ENCODE measurements around the gene ZBTB1. TPM values are rescaled to one million over a fixed set of nuclear protein-coding genes. Genes with fewer than 3 reads are reported as not detected.

The ZBTB1 gene
- total RNA-seq, 1 experiment from 2014 or later = 29.4 TPM

DNA sequence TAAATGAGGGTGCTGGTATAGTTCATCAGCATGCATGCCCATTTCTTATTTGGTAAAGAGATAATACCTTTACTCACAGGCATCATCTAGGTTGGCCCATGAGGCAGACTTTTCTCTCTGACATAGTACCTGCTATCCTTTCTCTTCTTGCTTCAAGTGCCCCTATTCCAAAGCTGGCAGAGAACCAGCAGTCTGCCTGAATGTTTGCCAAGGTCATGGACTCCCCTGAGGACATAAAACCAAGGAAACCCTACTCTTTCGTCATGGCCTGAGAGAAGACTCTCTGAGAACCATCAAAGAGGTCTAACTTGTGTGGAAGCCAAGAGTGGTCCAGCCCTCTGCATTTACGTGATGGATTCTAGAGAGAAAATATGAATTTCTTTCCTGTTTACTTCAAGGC lies 57.1 kb downstream of the ZBTB1 start:
- H3K36me3 Mint-ChIP-seq (ENCODE audit: insufficient read depth, unreplicated experiment) = no peaks in the 10 kb centered on the region
- no peak overlapping the region for H3K27ac Mint-ChIP-seq (ENCODE audit: unreplicated experiment)
- intact Hi-C loops (cut with micrococcal nuclease; ENCODE audit: unreplicated experiment) = no loop called here
- H3K4me1 Mint-ChIP-seq (ENCODE audit: low read depth, unreplicated experiment) = no peaks in the 10 kb centered on the region
- H3K4me3 Mint-ChIP-seq (ENCODE audit: low read depth, unreplicated experiment) = no peak overlapping the region
- no peaks in the 10 kb centered on the region for H3K27me3 Mint-ChIP-seq (ENCODE audit: unreplicated experiment)
- no peaks in the 10 kb centered on the region for H3K9me3 Mint-ChIP-seq (ENCODE audit: low read depth, unreplicated experiment)
- CTCF ChIA-PET = no interaction called here
- DNase-seq = no peak
- BruUV-seq (replicated peaks) = no TSS peak
- TF ChIP-seq, protein P1, sequence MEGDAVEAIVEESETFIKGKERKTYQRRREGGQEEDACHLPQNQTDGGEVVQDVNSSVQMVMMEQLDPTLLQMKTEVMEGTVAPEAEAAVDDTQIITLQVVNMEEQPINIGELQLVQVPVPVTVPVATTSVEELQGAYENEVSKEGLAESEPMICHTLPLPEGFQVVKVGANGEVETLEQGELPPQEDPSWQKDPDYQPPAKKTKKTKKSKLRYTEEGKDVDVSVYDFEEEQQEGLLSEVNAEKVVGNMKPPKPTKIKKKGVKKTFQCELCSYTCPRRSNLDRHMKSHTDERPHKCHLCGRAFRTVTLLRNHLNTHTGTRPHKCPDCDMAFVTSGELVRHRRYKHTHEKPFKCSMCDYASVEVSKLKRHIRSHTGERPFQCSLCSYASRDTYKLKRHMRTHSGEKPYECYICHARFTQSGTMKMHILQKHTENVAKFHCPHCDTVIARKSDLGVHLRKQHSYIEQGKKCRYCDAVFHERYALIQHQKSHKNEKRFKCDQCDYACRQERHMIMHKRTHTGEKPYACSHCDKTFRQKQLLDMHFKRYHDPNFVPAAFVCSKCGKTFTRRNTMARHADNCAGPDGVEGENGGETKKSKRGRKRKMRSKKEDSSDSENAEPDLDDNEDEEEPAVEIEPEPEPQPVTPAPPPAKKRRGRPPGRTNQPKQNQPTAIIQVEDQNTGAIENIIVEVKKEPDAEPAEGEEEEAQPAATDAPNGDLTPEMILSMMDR (IDR thresholded peaks at IDR 0.05; ENCODE audit: unreplicated experiment) = no peak

GRCh38 chr14:64562436-64562835 lies 57.9 kb downstream of the ZBTB1 start:
- Mint-ChIP-seq H3K9me3 (ENCODE audit: low read depth, unreplicated experiment) (no peaks in the 10 kb centered on the region), H3K4me3 (ENCODE audit: low read depth, unreplicated experiment) (no peak overlapping the region), H3K36me3 (ENCODE audit: insufficient read depth, unreplicated experiment) (no peaks in the 10 kb centered on the region), H3K27me3 (ENCODE audit: unreplicated experiment) (no peaks in the 10 kb centered on the region), H3K27ac (ENCODE audit: unreplicated experiment) (no peak overlapping the region), H3K4me1 (ENCODE audit: low read depth, unreplicated experiment) (no peaks in the 10 kb centered on the region)
- intact Hi-C loops (cut with micrococcal nuclease; ENCODE audit: unreplicated experiment) = no loop called here
- TF ChIP-seq, protein P1 (IDR thresholded peaks at IDR 0.05; ENCODE audit: unreplicated experiment) = no peak
- no peak for DNase-seq
- CTCF ChIA-PET = interaction anchor here (0.6 kb wide), 1 partner anchor 26 kb away, joined by 5 read pairs; no protein-coding TSS in a partner anchor
- no TSS peak for BruUV-seq (replicated peaks)

DNA sequence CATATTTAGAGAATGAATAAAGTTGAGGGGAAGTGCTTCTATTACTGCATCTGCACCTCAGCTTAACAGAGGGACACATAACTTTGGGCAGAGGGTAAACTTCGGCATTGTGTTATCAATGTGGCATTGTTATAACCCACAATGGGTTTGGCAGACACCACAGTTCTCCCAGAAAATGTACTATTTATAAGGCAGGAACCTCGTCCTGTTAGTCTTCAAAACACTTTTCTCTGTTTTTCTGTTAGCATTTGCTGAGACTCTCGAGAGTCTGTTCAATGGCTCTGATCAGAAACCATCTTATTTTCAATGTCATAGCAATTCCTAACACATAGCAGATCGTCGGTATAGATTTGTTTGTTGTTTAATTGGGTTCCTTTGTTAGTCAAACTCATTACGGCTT lies 59.1 kb downstream of the ZBTB1 start:
- CTCF ChIA-PET = no interaction called here
- Mint-ChIP-seq H3K4me1 (ENCODE audit: low read depth, unreplicated experiment) (no peaks in the 10 kb centered on the region), H3K4me3 (ENCODE audit: low read depth, unreplicated experiment) (no peak overlapping the region), H3K27ac (ENCODE audit: unreplicated experiment) (no peak overlapping the region), H3K27me3 (ENCODE audit: unreplicated experiment) (no peaks in the 10 kb centered on the region), H3K36me3 (ENCODE audit: insufficient read depth, unreplicated experiment) (no peaks in the 10 kb centered on the region), H3K9me3 (ENCODE audit: low read depth, unreplicated experiment) (no peaks in the 10 kb centered on the region)
- TF ChIP-seq, protein P1 (IDR thresholded peaks at IDR 0.05; ENCODE audit: unreplicated experiment) = no peak
- intact Hi-C loops (cut with micrococcal nuclease; ENCODE audit: unreplicated experiment) = no loop called here
- no TSS peak for BruUV-seq (replicated peaks)
- no peak for DNase-seq

DNA sequence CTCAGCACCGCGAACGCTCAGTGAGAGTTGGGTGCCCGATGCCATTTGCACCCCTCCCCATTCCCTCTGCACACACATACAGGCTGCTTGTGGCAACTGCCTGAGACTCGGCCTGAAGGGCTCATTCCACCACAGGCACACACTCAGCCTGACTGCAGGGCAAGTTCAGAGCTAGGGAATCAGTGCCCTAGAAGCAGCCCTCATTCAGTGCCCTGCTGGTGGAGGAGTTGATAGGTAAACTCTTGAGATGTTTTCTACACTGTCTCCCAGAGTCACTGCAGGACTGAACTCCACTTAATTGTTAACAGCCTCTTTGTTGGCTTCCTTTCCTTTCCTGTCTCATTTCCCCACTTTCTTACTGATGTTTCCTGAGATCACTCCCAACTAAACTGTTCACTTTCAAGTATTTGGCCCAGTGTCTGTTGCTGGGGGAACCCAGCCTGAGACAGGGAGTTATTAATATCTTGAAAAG lies 62.1 kb downstream of the ZBTB1 start:
- CTCF ChIA-PET = no interaction called here
- no TSS peak for BruUV-seq (replicated peaks)
- Mint-ChIP-seq H3K4me3 (ENCODE audit: low read depth, unreplicated experiment) (no peak overlapping the region), H3K36me3 (ENCODE audit: insufficient read depth, unreplicated experiment) (peaks cover 5% of the 10 kb centered on the region), H3K27ac (ENCODE audit: unreplicated experiment) (no peak overlapping the region), H3K27me3 (ENCODE audit: unreplicated experiment) (no peaks in the 10 kb centered on the region), H3K4me1 (ENCODE audit: low read depth, unreplicated experiment) (no peaks in the 10 kb centered on the region), H3K9me3 (ENCODE audit: low read depth, unreplicated experiment) (no peaks in the 10 kb centered on the region)
- TF ChIP-seq, protein P1 (IDR thresholded peaks at IDR 0.05; ENCODE audit: unreplicated experiment) = no peak
- DNase-seq = no peak
- intact Hi-C loops (cut with micrococcal nuclease; ENCODE audit: unreplicated experiment) = no loop called here

Data from Calu3 (cell line).